A673 (cell line): Measurements from ENCODE around the gene CLTCL1.

Experiments used
- EZH2 ChIP-seq: fragments of 200-600 bp; sonication (generic); IDR thresholded peaks from 2 replicates; pipeline ENCODE4 v1.6.1; 2017; ENCODE audit warnings: borderline replicate concordance, low read depth, mild to moderate bottlenecking, mixed read lengths, antibody characterized with exemption, low read length; ENCODE audit not compliant: poor library complexity, severe bottlenecking
- TF ChIP-seq, protein P1 (sequence below): fragments of 300-800, 200-600 bp; sonication (generic); conservative IDR thresholded peaks from 2 replicates; pipeline ENCODE4 v1.5.1; 2017; ENCODE audit warnings: low read depth, mild to moderate bottlenecking, antibody characterized with exemption, low read length, moderate library complexity, mixed read lengths

DNA sequence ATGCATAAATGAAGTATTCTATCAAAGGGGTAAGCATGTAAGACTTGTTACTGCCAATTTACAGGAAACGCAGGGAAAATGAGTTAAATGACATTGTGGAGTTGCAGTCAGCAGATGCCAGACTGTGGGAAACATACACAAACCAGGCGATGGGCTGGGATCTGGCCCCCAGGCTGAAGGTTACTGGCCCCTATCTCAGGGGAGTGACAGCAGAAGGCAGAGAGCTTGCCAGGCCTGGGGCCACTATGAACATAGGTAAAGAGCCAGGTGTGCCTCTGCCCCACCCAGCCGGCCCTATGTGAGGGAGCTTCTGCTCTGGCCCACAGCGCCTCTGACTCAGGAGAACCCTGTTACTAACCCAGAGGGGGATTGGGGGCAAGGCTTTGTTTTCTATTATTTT lies 86.9 kb downstream of the CLTCL1 start:
- TF ChIP-seq, protein P1, sequence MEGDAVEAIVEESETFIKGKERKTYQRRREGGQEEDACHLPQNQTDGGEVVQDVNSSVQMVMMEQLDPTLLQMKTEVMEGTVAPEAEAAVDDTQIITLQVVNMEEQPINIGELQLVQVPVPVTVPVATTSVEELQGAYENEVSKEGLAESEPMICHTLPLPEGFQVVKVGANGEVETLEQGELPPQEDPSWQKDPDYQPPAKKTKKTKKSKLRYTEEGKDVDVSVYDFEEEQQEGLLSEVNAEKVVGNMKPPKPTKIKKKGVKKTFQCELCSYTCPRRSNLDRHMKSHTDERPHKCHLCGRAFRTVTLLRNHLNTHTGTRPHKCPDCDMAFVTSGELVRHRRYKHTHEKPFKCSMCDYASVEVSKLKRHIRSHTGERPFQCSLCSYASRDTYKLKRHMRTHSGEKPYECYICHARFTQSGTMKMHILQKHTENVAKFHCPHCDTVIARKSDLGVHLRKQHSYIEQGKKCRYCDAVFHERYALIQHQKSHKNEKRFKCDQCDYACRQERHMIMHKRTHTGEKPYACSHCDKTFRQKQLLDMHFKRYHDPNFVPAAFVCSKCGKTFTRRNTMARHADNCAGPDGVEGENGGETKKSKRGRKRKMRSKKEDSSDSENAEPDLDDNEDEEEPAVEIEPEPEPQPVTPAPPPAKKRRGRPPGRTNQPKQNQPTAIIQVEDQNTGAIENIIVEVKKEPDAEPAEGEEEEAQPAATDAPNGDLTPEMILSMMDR = no peak
- TF ChIP-seq EZH2 = no peak
